ENCODE measurements around the gene FNDC10.

Gene FNDC10

DNA sequence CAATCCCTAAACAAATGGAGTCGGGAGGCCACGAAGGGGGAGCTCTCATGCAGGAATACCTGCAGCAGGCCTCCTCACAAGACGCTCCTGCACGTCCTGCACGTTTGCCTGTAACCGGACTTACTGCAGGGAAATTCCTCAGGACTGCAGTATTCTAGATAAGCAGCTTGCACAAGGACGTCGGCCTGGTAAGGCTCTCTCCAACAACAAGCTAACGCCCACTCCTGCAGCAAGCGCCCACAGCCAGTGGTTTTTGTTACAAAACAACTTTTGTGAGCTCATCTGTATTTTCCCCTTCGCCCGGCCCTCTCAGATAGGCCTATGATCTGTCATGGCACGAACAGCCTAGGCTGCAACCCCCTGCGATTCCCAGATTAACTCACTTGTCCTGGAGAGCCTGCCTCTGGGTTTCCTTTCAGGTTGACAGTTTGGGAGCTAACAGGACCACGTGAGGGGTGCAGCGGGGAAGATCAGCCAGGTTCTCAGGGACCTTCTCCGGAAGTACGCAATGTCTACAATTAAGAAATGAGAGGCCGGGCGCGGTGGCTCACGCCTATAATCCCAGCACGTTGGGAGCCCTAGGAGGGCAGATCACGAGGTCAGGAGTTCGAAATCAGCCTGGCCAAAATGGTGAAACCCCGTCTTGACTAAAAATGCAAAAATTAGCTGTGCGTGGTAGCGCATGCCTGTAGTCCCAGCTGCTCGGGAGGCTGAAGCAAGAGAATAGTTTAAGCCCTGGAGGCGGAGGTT, 14.4 kb upstream of the FNDC10 start:
- TF ChIP-seq SUZ12 (IDR thresholded peaks at IDR 0.05), result no peak
- peak; percentile 53; the same call in 1 of the 2 replicates for TF ChIP-seq L3MBTL2 (conservative IDR thresholded peaks at IDR 0.05)
- no peak for TF ChIP-seq CTBP1 (IDR thresholded peaks at IDR 0.05; ENCODE audit: borderline replicate concordance)
- no peak for TF ChIP-seq ZNF384 (IDR thresholded peaks at IDR 0.05)
- TF ChIP-seq ELF4 (IDR thresholded peaks at IDR 0.05), result no peak
- no peak for TF ChIP-seq NFRKB (IDR thresholded peaks at IDR 0.05)
- no peak for DNase-seq (ENCODE audit: extremely low spot score)
- ChIA-PET POLR2A (interaction anchor here (0.8 to 3.3 kb wide), 9 partner anchors 8 to 103 kb away, joined by 3 to 33 read pairs (median 6); partner anchors contain the start of gene FNDC10), CTCF (no interaction called here)

GRCh38 chr1:1613509-1614082, 13.7 kb upstream of the FNDC10 start:
- POLR2A ChIA-PET, result interaction anchor here (0.8 to 3.3 kb wide), 3 partner anchors 11 to 102 kb away, joined by 3 to 33 read pairs (median 6); partner anchors contain the start of gene FNDC10
- TF ChIP-seq, protein P1, sequence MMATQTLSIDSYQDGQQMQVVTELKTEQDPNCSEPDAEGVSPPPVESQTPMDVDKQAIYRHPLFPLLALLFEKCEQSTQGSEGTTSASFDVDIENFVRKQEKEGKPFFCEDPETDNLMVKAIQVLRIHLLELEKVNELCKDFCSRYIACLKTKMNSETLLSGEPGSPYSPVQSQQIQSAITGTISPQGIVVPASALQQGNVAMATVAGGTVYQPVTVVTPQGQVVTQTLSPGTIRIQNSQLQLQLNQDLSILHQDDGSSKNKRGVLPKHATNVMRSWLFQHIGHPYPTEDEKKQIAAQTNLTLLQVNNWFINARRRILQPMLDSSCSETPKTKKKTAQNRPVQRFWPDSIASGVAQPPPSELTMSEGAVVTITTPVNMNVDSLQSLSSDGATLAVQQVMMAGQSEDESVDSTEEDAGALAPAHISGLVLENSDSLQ (IDR thresholded peaks at IDR 0.05), result no peak
- no peak for DNase-seq (ENCODE audit: extremely low spot score)
- CTCF ChIA-PET, result no interaction called here

DNA sequence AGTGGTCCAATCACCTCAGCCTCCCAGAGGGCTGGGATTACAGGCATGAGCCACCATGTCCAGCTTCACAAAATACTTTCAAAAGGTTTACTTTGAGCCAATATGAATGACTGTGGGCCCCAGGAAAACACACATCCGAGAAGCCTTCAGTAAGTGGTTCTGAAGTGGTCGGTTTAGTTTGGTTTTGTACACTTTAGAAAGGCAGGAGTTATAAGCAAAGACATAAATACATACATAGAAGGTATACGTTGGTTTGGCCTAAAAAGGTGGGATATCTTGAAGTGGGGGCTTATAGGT, 12.1 kb upstream of the FNDC10 start:
- POLR2A ChIA-PET, result interaction anchor here (1.0 kb wide), 1 partner anchor 9 kb away, joined by 6 read pairs; no protein-coding TSS in a partner anchor
- TF ChIP-seq SUZ12 (IDR thresholded peaks at IDR 0.05) (no peak), BHLHE40 (IDR thresholded peaks at IDR 0.05; ENCODE audit: borderline replicate concordance) (no peak), SP1 (IDR thresholded peaks at IDR 0.05) (no peak), LEF1 (IDR thresholded peaks at IDR 0.05; ENCODE audit: borderline replicate concordance) (no peak), ZNF384 (IDR thresholded peaks at IDR 0.05) (no peak), CTBP1 (IDR thresholded peaks at IDR 0.05; ENCODE audit: borderline replicate concordance) (no peak), FOXA1 (IDR thresholded peaks at IDR 0.05) (no peak), ARNT (IDR thresholded peaks at IDR 0.05) (no peak), TARDBP (IDR thresholded peaks at IDR 0.05) (no peak), HDGF (IDR thresholded peaks at IDR 0.05; ENCODE audit: borderline replicate concordance) (no peak), NFRKB (IDR thresholded peaks at IDR 0.05) (no peak), FOXM1 (IDR thresholded peaks at IDR 0.05; ENCODE audit: borderline replicate concordance) (no peak), L3MBTL2 (conservative IDR thresholded peaks at IDR 0.05) (no peak), FOXK2 (IDR thresholded peaks at IDR 0.05) (no peak)

GRCh38 chr1:1610796-1611195, 10.9 kb upstream of the FNDC10 start:
- DNase-seq (ENCODE audit: extremely low spot score), result no peak
- POLR2A ChIA-PET, result interaction anchor here (1.2 kb wide), 1 partner anchor 9 kb away, joined by 3 read pairs; no protein-coding TSS in a partner anchor
- TF ChIP-seq, protein P1 (IDR thresholded peaks at IDR 0.05), result no peak
- TF ChIP-seq FOXK2 (IDR thresholded peaks at IDR 0.05) (no peak), LEF1 (IDR thresholded peaks at IDR 0.05; ENCODE audit: borderline replicate concordance) (no peak), ELF4 (IDR thresholded peaks at IDR 0.05) (no peak), ARNT (IDR thresholded peaks at IDR 0.05) (no peak), ZNF384 (IDR thresholded peaks at IDR 0.05) (no peak)
- CTCF ChIA-PET, result no interaction called here

More for the DNA sequence above, 12.1 kb upstream of the FNDC10 start:
- no peak for DNase-seq (ENCODE audit: extremely low spot score)
- CTCF ChIA-PET, result no interaction called here

DNA sequence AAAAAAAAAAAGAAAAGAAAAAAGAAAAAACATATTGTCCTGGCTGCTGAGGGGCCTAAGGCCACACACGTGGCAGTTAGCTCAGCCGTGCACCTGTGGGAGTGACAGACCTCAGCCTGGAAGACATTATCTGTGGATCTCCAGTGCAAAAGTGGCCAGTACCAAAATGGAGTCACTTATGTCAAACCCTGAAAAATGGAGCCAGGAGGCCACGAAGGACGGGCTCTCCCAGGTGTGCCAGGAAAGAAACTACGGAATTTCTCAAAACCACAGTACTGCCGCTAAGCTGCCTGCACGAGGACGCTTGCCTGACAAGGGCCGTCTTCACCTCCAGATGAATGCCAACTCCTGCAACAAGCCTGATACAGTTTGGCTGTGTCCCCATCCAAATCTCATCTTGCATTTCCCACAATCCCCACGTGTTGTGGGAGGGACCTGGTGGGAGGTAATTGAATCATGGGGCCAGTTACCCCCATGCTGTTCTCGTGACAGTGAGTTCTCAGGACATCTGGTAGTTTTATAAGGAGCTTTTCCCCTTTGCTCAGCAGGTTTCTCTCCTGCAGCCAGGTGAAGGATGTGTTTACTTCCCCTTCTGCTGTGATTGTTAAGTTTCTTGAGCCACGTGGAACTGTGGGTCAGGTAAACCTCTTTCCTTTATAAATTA, 10.0 kb upstream of the FNDC10 start:
- CTCF ChIA-PET, result no interaction called here
- POLR2A ChIA-PET, result interaction anchor here (1.2 kb wide), 1 partner anchor 8 kb away, joined by 3 read pairs; no protein-coding TSS in a partner anchor
- no peak for DNase-seq (ENCODE audit: extremely low spot score)
- TF ChIP-seq, protein P1 (IDR thresholded peaks at IDR 0.05), result no peak
- TF ChIP-seq ARNT (IDR thresholded peaks at IDR 0.05) (no peak), TARDBP (IDR thresholded peaks at IDR 0.05) (no peak), SP1 (IDR thresholded peaks at IDR 0.05) (no peak), ELF4 (IDR thresholded peaks at IDR 0.05) (no peak), LEF1 (IDR thresholded peaks at IDR 0.05; ENCODE audit: borderline replicate concordance) (no peak), HDGF (IDR thresholded peaks at IDR 0.05; ENCODE audit: borderline replicate concordance) (no peak), NFRKB (IDR thresholded peaks at IDR 0.05) (no peak), CTBP1 (IDR thresholded peaks at IDR 0.05; ENCODE audit: borderline replicate concordance) (no peak), L3MBTL2 (conservative IDR thresholded peaks at IDR 0.05) (no peak), BHLHE40 (IDR thresholded peaks at IDR 0.05; ENCODE audit: borderline replicate concordance) (no peak), FOXA1 (IDR thresholded peaks at IDR 0.05) (no peak), FOXK2 (IDR thresholded peaks at IDR 0.05) (no peak), SUZ12 (IDR thresholded peaks at IDR 0.05) (no peak), FOXM1 (IDR thresholded peaks at IDR 0.05; ENCODE audit: borderline replicate concordance) (no peak)

GRCh38 chr1:1606232-1606631, 6.3 kb upstream of the FNDC10 start:
- TF ChIP-seq NFRKB (IDR thresholded peaks at IDR 0.05) (no peak), ELF4 (IDR thresholded peaks at IDR 0.05) (no peak), FOXM1 (IDR thresholded peaks at IDR 0.05; ENCODE audit: borderline replicate concordance) (no peak), L3MBTL2 (conservative IDR thresholded peaks at IDR 0.05) (no peak), TARDBP (IDR thresholded peaks at IDR 0.05) (no peak), FOXA1 (IDR thresholded peaks at IDR 0.05) (no peak), FOXK2 (IDR thresholded peaks at IDR 0.05) (no peak), ZNF384 (IDR thresholded peaks at IDR 0.05) (no peak), BHLHE40 (IDR thresholded peaks at IDR 0.05; ENCODE audit: borderline replicate concordance) (no peak), HDGF (IDR thresholded peaks at IDR 0.05; ENCODE audit: borderline replicate concordance) (no peak), SUZ12 (IDR thresholded peaks at IDR 0.05) (no peak), CTBP1 (IDR thresholded peaks at IDR 0.05; ENCODE audit: borderline replicate concordance) (no peak), LEF1 (IDR thresholded peaks at IDR 0.05; ENCODE audit: borderline replicate concordance) (no peak), ARNT (IDR thresholded peaks at IDR 0.05) (no peak)
- TF ChIP-seq, protein P1 (IDR thresholded peaks at IDR 0.05), result no peak
- no peak for DNase-seq (ENCODE audit: extremely low spot score)
- CTCF ChIA-PET, result no interaction called here
- POLR2A ChIA-PET, result interaction anchor here (1.2 kb wide), 1 partner anchor 9 kb away, joined by 6 read pairs; the partner anchor contains the start of gene MIB2

Measured in HEK293T (cell line).